Right cardiac atrium (tissue), 5 donors: ENCODE measurements around the gene UBE2E2. TPM values are rescaled to one million over a fixed set of nuclear protein-coding genes. Genes with fewer than 3 reads are reported as not detected.

Source experiments
- ATAC-seq, 2 donors: fragments of 200-7000 bp; cut with Tn5 transposase; one replicate each; pipeline versions ENCODE4 v1.8.0 to v1.9.1; 2020; ENCODE audit warnings: moderate library complexity in 2 of 2, mild to moderate bottlenecking in 1 of 2
- DNase-seq, 3 donors: peaks; one replicate each; pipeline ENCODE4 v3.0.0-alpha.2; 2020
- H3K27ac ChIP-seq: one replicate; pipeline ENCODE4 v1.5.1; 2013; ENCODE audit warnings: mild to moderate bottlenecking, low read length, control low read depth, moderate library complexity
- H3K27me3 ChIP-seq: one replicate; pipeline ENCODE4 v1.6.1; 2013; ENCODE audit not compliant: control insufficient read depth, insufficient read depth
- H3K4me1 ChIP-seq: one replicate; pipeline ENCODE4 v1.6.1; 2013; ENCODE audit warnings: low read length; ENCODE audit not compliant: control insufficient read depth, insufficient read depth
- H3K4me3 ChIP-seq: one replicate; pipeline ENCODE4 v1.5.1; 2013; ENCODE audit warnings: low read length, control low read depth
- H3K9me3 ChIP-seq: one replicate; pipeline ENCODE4 v1.6.1; 2013; ENCODE audit warnings: low read length; ENCODE audit not compliant: control insufficient read depth
- WGBS: extraction: QIAGEN DNeasy Blood & Tissue Kit; methylation state at CpG from one replicate; pipeline ENCODE4 v1.1.7; 2013; 5-methylcytosine and 5-hydroxymethylcytosine counted together
- intact Hi-C, 4 donors: fragments of 100-400 bp; cut with DNase I; formaldehyde crosslinking; loops; one replicate each; pipeline versions ENCODE4 v1.11.0 to v1.14.0; 2022 to 2023
- polyA plus RNA-seq: library from polyadenylated mRNA; stranded (reverse); fragments of 200-250 nt; gene quantifications from one replicate; pipeline ENCODE4 v1.2.3, GENCODE V29; 2013
- total RNA-seq, 4 donors: library from RNA; stranded (reverse); fragmentation: NEBNext Ultra II Directional; extraction: Animal tissue kit (Norgen Biotek cat#: 25700); gene quantifications; one replicate each; pipeline ENCODE4 v1.2.1, GENCODE V29; 2021
- donor health status: healthy with polysubstance abuse.
- donor health status: DM: no; HTN: yes; CAD: no.
- donor health status: DM: no; HTN: no; CAD: no.
- donor health status: DM: no; HTN: yes; CAD: no; lungs with severe emphysema.
- donor health status: DM: yes; HTN: yes; CAD: no.

UBE2E2 gene
- total and polyA plus RNA-seq, 5 donors: 32.3 to 49.2 (median 45.2) TPM

- ATAC-seq (no peak), DNase-seq (no peak)
- Histone ChIP-seq H3K4me1 (no peaks in the 10 kb centered on the region), H3K4me3 (no peak overlapping the region), H3K27ac (no peak overlapping the region), H3K9me3 (no peaks in the 10 kb centered on the region), H3K27me3 (no peaks in the 10 kb centered on the region)
- 95% methylated on average over 3 of the region's 3 CpGs for WGBS
- intact Hi-C loops: no loop called here
These were observed 222.3 kb downstream of the UBE2E2 start for GRCh38 chr3:23425410-23425809.

- intact Hi-C loops: no loop called here
- Histone ChIP-seq H3K27ac (no peak overlapping the region), H3K4me3 (no peak overlapping the region), H3K27me3 (no peaks in the 10 kb centered on the region), H3K9me3 (no peaks in the 10 kb centered on the region), H3K4me1 (no peaks in the 10 kb centered on the region)
- WGBS: 65% methylated on average over 2 of the region's 2 CpGs
- ATAC-seq: no peak
- no peak for DNase-seq
These were observed 227.8 kb downstream of the UBE2E2 start for GRCh38 chr3:23430781-23431398.

DNA sequence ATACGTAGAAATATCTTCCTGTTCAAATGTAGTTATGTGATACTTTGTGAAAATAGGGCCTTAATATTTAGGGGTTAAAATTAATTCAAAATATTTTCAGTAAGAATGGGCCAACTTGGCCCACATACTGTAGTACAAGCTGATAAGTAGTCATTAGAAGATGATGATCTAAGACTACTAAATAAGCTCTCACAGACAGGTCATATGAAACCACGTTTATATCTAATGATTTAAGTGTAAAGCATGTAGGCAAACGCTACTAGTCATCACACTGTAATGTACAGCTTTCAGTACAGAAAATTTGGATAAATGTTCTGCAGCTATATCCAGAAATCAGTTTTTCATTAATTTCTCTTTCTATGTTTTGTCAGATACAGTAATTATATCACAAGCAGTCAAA, 228.6 kb downstream of the UBE2E2 start:
- WGBS: 59% methylated on average over 3 of the region's 3 CpGs
- no peaks in the 10 kb centered on the region for H3K4me1 ChIP-seq
- intact Hi-C loops: no loop called here
- DNase-seq: no peak
- no peaks in the 10 kb centered on the region for H3K9me3 ChIP-seq
- ATAC-seq: no peak
- H3K27me3 ChIP-seq: no peaks in the 10 kb centered on the region
- no peak overlapping the region for H3K4me3 ChIP-seq
- H3K27ac ChIP-seq: no peak overlapping the region

DNA sequence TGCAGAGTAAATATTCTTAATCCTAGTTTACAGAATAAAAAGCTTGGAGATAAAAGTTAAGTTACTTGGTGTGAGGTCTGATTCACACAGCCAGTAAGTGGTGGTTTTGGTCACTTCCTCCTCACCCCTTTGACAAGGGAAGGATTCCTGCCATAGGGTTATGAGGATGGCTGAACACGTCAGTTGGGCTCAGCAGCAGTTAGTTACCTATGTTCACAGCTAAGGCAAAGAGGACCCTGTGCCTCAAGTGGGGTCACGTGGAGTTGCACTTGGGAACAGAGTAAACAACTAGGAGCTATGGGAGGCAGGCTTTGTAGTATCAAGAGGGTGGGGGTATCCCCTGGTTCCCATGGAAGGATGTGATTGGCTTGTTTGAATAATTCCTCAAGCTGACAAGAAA, 232.2 kb downstream of the UBE2E2 start:
- peaks cover 1% of the 10 kb centered on the region for H3K4me1 ChIP-seq
- intact Hi-C loops: no loop called here

GRCh38 chr3:23435904-23436303, 232.8 kb downstream of the UBE2E2 start:
- H3K27me3 ChIP-seq: no peaks in the 10 kb centered on the region
- H3K9me3 ChIP-seq: no peaks in the 10 kb centered on the region
- peaks cover 1% of the 10 kb centered on the region for H3K4me1 ChIP-seq
- no peak overlapping the region for H3K27ac ChIP-seq
- DNase-seq (no peak), ATAC-seq (no peak)
- WGBS: 97% methylated on average over 9 of the region's 9 CpGs
- no peak overlapping the region for H3K4me3 ChIP-seq
- intact Hi-C loops: no loop called here

More for the DNA sequence above, 232.2 kb downstream of the UBE2E2 start:
- Histone ChIP-seq H3K27me3 (no peaks in the 10 kb centered on the region), H3K9me3 (no peaks in the 10 kb centered on the region), H3K4me3 (no peak overlapping the region), H3K27ac (no peak overlapping the region)
- DNase-seq (no peak), ATAC-seq (no peak)
- WGBS: 90% methylated on average over 2 of the region's 2 CpGs

DNA sequence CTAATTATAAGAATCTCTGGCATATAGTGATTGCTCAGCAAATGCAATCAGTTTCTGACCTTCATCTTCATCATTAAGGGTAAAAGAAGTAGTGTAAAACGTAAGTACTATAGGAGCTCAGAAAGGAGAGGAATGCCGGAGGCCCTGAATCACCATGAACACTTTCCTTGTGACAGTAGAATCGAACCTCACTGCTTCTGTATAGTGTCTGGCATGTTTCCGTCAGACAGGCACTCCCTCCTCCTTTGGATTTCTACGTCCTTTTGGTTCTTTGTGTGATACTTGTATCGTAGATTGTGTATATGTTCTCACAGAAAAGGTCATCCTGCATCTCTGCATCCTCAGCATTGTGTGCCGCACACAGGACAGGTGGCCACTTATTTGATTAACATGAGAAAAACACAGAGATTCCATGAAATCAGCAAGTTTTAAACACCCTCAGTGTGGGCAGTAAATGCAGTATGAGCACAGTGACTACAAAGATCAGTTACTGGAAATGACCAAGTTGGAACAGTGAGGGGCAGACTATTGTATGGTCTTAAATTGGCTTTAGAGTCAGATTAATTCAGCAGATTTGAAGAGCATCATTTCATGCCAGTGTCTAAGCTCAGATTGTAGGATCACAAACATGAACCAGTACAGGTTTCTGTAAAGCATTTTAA, 234.5 kb downstream of the UBE2E2 start:
- Histone ChIP-seq H3K4me3 (no peak overlapping the region), H3K4me1 (peaks cover 1% of the 10 kb centered on the region), H3K9me3 (no peaks in the 10 kb centered on the region), H3K27ac (no peak overlapping the region), H3K27me3 (no peaks in the 10 kb centered on the region)
- 94% methylated on average over 7 of the region's 7 CpGs for WGBS
- intact Hi-C loops: no loop called here
- no peak for ATAC-seq
- DNase-seq: no peak

- no peak overlapping the region for H3K27ac ChIP-seq
These were observed 235.5 kb downstream of the UBE2E2 start for GRCh38 chr3:23438657-23439056.

DNA sequence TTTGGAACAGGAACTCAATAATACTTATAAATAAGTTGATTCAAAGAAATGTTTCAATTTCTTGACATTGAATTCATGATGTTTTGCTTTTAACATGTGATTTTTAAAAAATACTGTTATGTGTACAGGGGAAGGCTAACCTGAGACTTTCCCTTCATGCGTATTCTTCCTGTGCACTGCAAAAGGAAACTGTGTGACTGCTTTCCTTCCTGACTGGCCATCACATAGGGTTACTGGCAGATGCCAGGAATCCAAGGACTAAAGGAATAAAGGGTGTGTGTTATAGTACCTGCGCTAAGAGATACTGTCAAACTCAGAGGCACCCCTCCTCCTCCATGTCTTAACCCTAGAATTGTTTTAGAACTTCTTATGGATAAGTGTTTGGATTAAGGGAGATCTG, 236.0 kb downstream of the UBE2E2 start:
- intact Hi-C loops: no loop called here
- Histone ChIP-seq H3K9me3 (no peaks in the 10 kb centered on the region), H3K4me1 (peaks cover 1% of the 10 kb centered on the region), H3K27ac (no peak overlapping the region), H3K4me3 (no peak overlapping the region), H3K27me3 (no peaks in the 10 kb centered on the region)
- peak in 1 of 2 donors; percentile 48 for ATAC-seq
- 68% methylated on average over 2 of the region's 2 CpGs for whole genome bisulfite sequencing
- DNase-seq: no peak

More at GRCh38 chr3:23438657-23439056, 235.5 kb downstream of the UBE2E2 start:
- no peaks in the 10 kb centered on the region for H3K9me3 ChIP-seq
- H3K4me1 ChIP-seq: peaks cover 1% of the 10 kb centered on the region
- H3K27me3 ChIP-seq: no peaks in the 10 kb centered on the region
- no peak overlapping the region for H3K4me3 ChIP-seq
- ATAC-seq: no peak
- intact Hi-C loops: no loop called here
- no peak for DNase-seq

GRCh38 chr3:23440416-23441294, 237.5 kb downstream of the UBE2E2 start:
- ATAC-seq: no peak

DNA sequence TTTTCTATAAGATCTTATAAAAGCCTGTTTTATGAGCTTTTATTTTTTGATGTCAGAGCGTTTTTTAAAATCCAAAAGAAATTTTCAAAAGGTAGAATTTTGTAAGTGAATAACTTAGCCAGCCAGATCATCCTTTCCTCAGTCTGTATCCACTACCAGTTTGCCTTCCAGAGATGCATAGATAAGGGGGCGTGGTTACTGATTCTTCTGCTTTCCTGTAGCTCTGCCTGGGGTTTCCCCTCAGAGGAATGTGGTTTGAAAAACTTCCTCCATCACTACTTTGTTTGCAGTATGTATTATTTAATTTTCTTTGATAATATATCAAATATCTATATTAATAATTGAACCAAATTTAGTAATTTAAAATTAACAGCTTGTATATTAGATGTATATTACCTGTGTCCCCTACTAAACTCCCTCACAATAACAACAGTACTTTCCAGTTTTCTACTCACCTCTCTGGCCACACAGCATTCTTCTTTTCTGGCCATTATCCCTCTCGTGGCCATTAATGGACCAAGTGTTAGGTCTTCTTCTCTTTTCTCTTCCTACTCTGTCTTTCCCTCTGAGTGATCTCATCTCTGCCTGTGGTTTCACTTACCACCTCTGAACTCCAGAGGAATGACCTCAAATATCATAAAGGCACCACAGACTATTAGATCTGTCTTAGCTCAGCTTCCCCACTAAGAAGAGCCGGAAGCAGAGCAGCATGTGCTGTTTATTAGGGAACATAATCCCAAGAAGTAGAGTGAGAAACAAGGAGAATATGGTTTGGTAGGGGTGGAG, 239.7 kb downstream of the UBE2E2 start:
- 61% methylated on average over 4 of the region's 4 CpGs for WGBS
- DNase-seq: no peak
- peaks cover under 1% of the 10 kb centered on the region for H3K4me1 ChIP-seq
- H3K27me3 ChIP-seq: no peaks in the 10 kb centered on the region
- intact Hi-C loops: no loop called here
- ATAC-seq: no peak
- H3K4me3 ChIP-seq: no peak overlapping the region
- H3K9me3 ChIP-seq: no peaks in the 10 kb centered on the region
- H3K27ac ChIP-seq: no peak overlapping the region

More at GRCh38 chr3:23440416-23441294, 237.5 kb downstream of the UBE2E2 start:
- no peaks in the 10 kb centered on the region for H3K9me3 ChIP-seq
- no peak overlapping the region for H3K4me3 ChIP-seq
- DNase-seq: no peak
- H3K4me1 ChIP-seq: peaks cover 1% of the 10 kb centered on the region
- H3K27me3 ChIP-seq: no peaks in the 10 kb centered on the region
- 75% methylated on average over 12 of the region's 12 CpGs for WGBS
- H3K27ac ChIP-seq: no peak overlapping the region
- intact Hi-C loops: no loop called here
